SIG-M5 treated with dmso at 0.1 percent for 504 hours (cell line): ENCODE data around the gene GATA5.
"Not testable (repeated sequence)": the region's sequence is repeated elsewhere in the genome, so short reads cannot be mapped to it uniquely, and the experiment has no call there.

ENCODE experiments used
- DNase-seq: peaks from one replicate; lab custom pipeline; 2025; ENCODE audit not compliant: unreplicated experiment; lab: John Stamatoyannopoulos, UW

The GATA5 gene

GRCh38 chr20:62505337-62506045 is 29.7 kb upstream of the GATA5 start:
- no peak for DNase-seq

GRCh38 chr20:62504323-62504722 is 28.5 kb upstream of the GATA5 start:
- no peak for DNase-seq

GRCh38 chr20:62503401-62504178 is 27.8 kb upstream of the GATA5 start:
- DNase-seq = no peak

- DNase-seq = no peak
Measured at GRCh38 chr20:62502496-62503095, 26.8 kb upstream of the GATA5 start.

- DNase-seq = peak; percentile 74
Measured at GRCh38 chr20:62501801-62502495, 26.2 kb upstream of the GATA5 start.

GRCh38 chr20:62500237-62500864 is 24.6 kb upstream of the GATA5 start:
- DNase-seq = peak; percentile 68

GRCh38 chr20:62499758-62500236 is 24.0 kb upstream of the GATA5 start:
- DNase-seq = no peak

GRCh38 chr20:62498874-62499273 is 23.1 kb upstream of the GATA5 start:
- DNase-seq = no peak

- no peak for DNase-seq
Measured at GRCh38 chr20:62496568-62497218, 20.9 kb upstream of the GATA5 start.

GRCh38 chr20:62495749-62496567 is 20.2 kb upstream of the GATA5 start:
- no peak for DNase-seq

GRCh38 chr20:62494980-62495748 is 19.4 kb upstream of the GATA5 start:
- DNase-seq = no peak

GRCh38 chr20:62494537-62494936 is 18.7 kb upstream of the GATA5 start:
- DNase-seq = peak; percentile 47

- no peak for DNase-seq
Measured at GRCh38 chr20:62493886-62494285, 18.1 kb upstream of the GATA5 start.

GRCh38 chr20:62493253-62493885 is 17.6 kb upstream of the GATA5 start:
- DNase-seq = no peak

- no peak for DNase-seq
Measured at GRCh38 chr20:62492711-62493110, 16.9 kb upstream of the GATA5 start.

- DNase-seq = not testable (repeated sequence)
Measured at GRCh38 chr20:62490783-62491182, 15.0 kb upstream of the GATA5 start.

GRCh38 chr20:62489932-62490263 is 14.1 kb upstream of the GATA5 start:
- no peak for DNase-seq

GRCh38 chr20:62489186-62489931 is 13.6 kb upstream of the GATA5 start:
- DNase-seq = no peak
